RWPE2 (cell line): Measurements from ENCODE around the gene DCAF16.

Source experiments
- ATAC-seq: fragments of 200-7000 bp; cut with Tn5 transposase; 3 replicates; pipeline ENCODE4 v1.9.1; 2021; ENCODE audit warnings: low read depth
- DNase-seq: peaks from one replicate; pipeline ENCODE4 v3.0.0-alpha.2; 2020; ENCODE audit warnings: low spot score
- H3K27ac ChIP-seq: fragments of 450-650 bp; 2 replicates; pipeline ENCODE4 v1.5.1; 2017; ENCODE audit warnings: mild to moderate bottlenecking; ENCODE audit not compliant: poor library complexity, severe bottlenecking
- H3K27me3 ChIP-seq: fragments of 250-450 bp; sonication (Bioruptor Pico); 2 replicates; pipeline ENCODE4 v1.5.1; 2021; ENCODE audit warnings: mild to moderate bottlenecking, moderate library complexity; ENCODE audit not compliant: insufficient read depth, poor library complexity, severe bottlenecking
- H3K36me3 ChIP-seq: fragments of 250-450 bp; sonication (Bioruptor Pico); 2 replicates; pipeline ENCODE4 v1.5.1; 2020; ENCODE audit warnings: low read depth, mild to moderate bottlenecking, moderate library complexity
- H3K4me1 ChIP-seq: fragments of 250-450 bp; sonication (Bioruptor Pico); 2 replicates; pipeline ENCODE4 v1.5.1; 2021; ENCODE audit warnings: mild to moderate bottlenecking, moderate library complexity; ENCODE audit not compliant: insufficient read depth, poor library complexity, severe bottlenecking
- H3K4me3 ChIP-seq: fragments of 250-450 bp; sonication (Bioruptor Pico); 2 replicates; pipeline ENCODE4 v1.5.1; 2021; ENCODE audit warnings: mild to moderate bottlenecking, moderate library complexity; ENCODE audit not compliant: severe bottlenecking
- H3K9me3 ChIP-seq: fragments of 250-450 bp; sonication (Bioruptor Pico); 2 replicates; pipeline ENCODE4 v1.5.1; 2021; ENCODE audit warnings: mild to moderate bottlenecking, moderate library complexity; ENCODE audit not compliant: severe bottlenecking
- CTCF ChIP-seq: fragments of 450-650 bp; IDR thresholded peaks from one replicate; pipeline ENCODE4 v1.5.1; 2017; ENCODE audit warnings: mild to moderate bottlenecking, moderate library complexity; ENCODE audit not compliant: poor library complexity, severe bottlenecking

The DCAF16 gene

GRCh38 chr4:17786567-17786966, 24.0 kb downstream of the DCAF16 start:
- Histone ChIP-seq H3K4me1 (peaks cover 3% of the 10 kb centered on the region), H3K9me3 (no peaks in the 10 kb centered on the region), H3K27me3 (peaks cover 9% of the 10 kb centered on the region), H3K36me3 (peaks cover under 1% of the 10 kb centered on the region; the same call in 1 of the 2 replicates), H3K4me3 (no peak overlapping the region), H3K27ac (no peak overlapping the region)
- DNase-seq (no peak), ATAC-seq (no peak)
- TF ChIP-seq CTCF = no peak

- Histone ChIP-seq H3K36me3 (no peaks in the 10 kb centered on the region), H3K4me1 (peaks cover 3% of the 10 kb centered on the region), H3K4me3 (no peak overlapping the region), H3K27ac (no peak overlapping the region), H3K27me3 (peaks cover 17% of the 10 kb centered on the region), H3K9me3 (no peaks in the 10 kb centered on the region)
- TF ChIP-seq CTCF = no peak
- ATAC-seq (no peak), DNase-seq (no peak)
Measured at GRCh38 chr4:17785858-17786257, 24.7 kb downstream of the DCAF16 start.

DNA sequence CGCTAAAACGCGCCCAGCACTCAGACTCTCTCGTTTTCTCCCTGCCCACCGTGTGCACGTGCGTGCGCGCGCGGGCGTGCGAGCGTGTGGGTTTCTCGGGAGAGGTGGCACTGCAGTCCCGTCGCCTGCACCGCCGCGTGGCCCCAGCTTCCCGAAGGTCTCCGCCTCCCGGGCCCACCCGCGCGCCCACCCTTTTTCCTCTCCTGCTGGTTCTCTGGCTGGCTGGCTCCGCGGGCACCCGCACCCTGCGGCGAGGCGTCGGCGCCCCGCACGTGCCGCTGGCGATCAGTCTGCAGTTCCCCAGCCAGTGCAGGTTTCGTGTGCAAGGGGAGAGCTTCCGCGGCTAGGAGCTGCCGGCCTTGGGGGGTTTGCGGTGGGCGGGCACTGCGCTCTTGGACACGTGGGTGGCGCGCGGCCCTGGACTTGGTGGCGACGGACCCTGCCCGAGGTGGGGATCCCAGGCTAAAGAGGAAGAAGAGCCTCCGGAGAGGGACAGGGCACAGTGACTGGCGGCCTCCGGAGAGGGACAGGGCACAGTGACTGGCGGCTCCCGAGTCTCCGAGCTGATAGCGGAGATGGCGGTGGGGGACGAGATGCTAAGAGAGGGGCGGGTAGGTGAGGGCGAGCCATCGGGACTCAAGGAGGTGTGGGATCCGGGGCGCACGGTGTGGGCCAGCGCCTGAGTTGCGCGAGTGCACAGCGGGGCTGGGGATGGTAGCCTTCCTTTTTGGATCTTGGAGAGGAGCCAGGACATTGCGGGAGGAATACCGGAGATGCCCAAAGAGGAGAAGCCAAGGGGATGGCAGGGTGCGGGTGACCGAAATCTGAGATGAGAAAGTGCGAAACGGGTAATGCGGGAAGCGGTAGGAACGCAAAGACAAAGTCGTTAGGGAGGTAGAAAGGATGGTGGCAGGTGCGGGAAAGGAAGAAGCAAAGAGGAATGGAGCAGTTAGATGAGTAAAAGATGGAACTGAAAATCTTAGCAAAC, 29.0 kb downstream of the DCAF16 start, which contains the start of gene FAM184B:
FAM184B (minus strand) TSS at position 322 of the 988 bp plus-strand sequence. CDS start 322 bp downstream, outside the sequence.
- Histone ChIP-seq H3K4me3 (peak within 1 kb of the TSS; percentile 8), H3K36me3 (no peaks in the 10 kb centered on the region), H3K27ac (no peak within 1 kb of the TSS), H3K27me3 (peaks cover 35% of the 10 kb centered on the region), H3K9me3 (no peaks in the 10 kb centered on the region), H3K4me1 (no peaks in the 10 kb centered on the region)
- ATAC-seq = peak; percentile 42; the same call in 2 of the 3 replicates
- DNase-seq = no peak
- no peak for TF ChIP-seq CTCF

- Histone ChIP-seq H3K27ac (no peak overlapping the region), H3K4me3 (peak overlapping the region; percentile 8), H3K4me1 (no peaks in the 10 kb centered on the region), H3K36me3 (no peaks in the 10 kb centered on the region), H3K27me3 (peaks cover 35% of the 10 kb centered on the region), H3K9me3 (no peaks in the 10 kb centered on the region)
- peak; percentile 42; the same call in 2 of the 3 replicates for ATAC-seq
- no peak for DNase-seq
- no peak for TF ChIP-seq CTCF
Measured at GRCh38 chr4:17780501-17781299, 29.9 kb downstream of the DCAF16 start.
